Keratinocyte (primary cell): ENCODE results near the gene SUGCT.

ENCODE experiments used
- EZH2 ChIP-seq: IDR thresholded peaks from one replicate; pipeline ENCODE4 v1.6.1; 2012; ENCODE audit warnings: inconsistent platforms, mild to moderate bottlenecking, low read length, moderate library complexity
- TF ChIP-seq, protein P1 (sequence below), 3 experiments: IDR thresholded peaks in 1 of 3; conservative IDR thresholded peaks in 1 of 3; optimal IDR thresholded peaks in 1 of 3; 2 replicates in 2 of 3; 3 replicates in 1 of 3; pipeline versions ENCODE3 to v1.5.1; 2011; ENCODE audit warnings: low read length in 3 of 3, mild to moderate bottlenecking in 3 of 3, moderate library complexity in 2 of 3, control low read depth in 1 of 3, inconsistent platforms in 1 of 3; ENCODE audit not compliant: insufficient read depth in 2 of 3; ENCODE audit errors: extremely low read depth in 1 of 3

DNA sequence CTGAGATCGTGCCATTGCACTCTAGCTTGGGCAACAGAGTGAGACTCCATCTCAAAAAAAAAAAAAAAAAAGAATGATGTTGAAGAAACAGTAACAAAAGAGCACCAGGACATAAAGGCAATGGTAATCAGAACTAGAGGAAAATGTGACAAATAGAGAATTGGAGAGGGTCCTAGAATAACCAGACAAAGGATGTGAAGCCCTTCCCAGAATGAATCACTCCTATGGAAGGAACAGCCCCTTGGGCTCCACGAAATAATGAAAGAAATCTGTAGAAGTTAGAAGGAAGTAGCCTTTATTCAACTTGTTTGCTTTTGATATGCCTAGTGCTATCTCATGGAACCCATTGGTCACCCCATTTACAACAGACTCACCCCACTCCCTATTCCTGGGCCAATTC, 169.2 kb downstream of the SUGCT start:
- TF ChIP-seq, protein P1, sequence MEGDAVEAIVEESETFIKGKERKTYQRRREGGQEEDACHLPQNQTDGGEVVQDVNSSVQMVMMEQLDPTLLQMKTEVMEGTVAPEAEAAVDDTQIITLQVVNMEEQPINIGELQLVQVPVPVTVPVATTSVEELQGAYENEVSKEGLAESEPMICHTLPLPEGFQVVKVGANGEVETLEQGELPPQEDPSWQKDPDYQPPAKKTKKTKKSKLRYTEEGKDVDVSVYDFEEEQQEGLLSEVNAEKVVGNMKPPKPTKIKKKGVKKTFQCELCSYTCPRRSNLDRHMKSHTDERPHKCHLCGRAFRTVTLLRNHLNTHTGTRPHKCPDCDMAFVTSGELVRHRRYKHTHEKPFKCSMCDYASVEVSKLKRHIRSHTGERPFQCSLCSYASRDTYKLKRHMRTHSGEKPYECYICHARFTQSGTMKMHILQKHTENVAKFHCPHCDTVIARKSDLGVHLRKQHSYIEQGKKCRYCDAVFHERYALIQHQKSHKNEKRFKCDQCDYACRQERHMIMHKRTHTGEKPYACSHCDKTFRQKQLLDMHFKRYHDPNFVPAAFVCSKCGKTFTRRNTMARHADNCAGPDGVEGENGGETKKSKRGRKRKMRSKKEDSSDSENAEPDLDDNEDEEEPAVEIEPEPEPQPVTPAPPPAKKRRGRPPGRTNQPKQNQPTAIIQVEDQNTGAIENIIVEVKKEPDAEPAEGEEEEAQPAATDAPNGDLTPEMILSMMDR (optimal IDR thresholded peaks at IDR 0.05 in 1 of 3, IDR thresholded peaks at IDR 0.05 in 1 of 3, conservative IDR thresholded peaks at IDR 0.05 in 1 of 3; ENCODE audit: extremely low read depth in 1 of 3, insufficient read depth in 2 of 3, low read length in 3 of 3), result no peak
- no peak for TF ChIP-seq EZH2
